GM12892 (cell line): ENCODE results near the gene C5.
"Not testable (repeated sequence)": the region's sequence is repeated elsewhere in the genome, so short reads cannot be mapped to it uniquely, and the experiment has no call there.

Source experiments
- DNase-seq: peaks from one replicate; pipeline ENCODE4 v3.0.0; 2011; ENCODE audit not compliant: insufficient read length
- FAIRE-seq: peaks from 2 replicates; lab custom pipeline; 2011; peaks lifted over from hg19 to GRCh38; lab: Jason Lieb, UNC
- POLR2A ChIP-seq: IDR thresholded peaks from 2 replicates; pipeline ENCODE4 v1.6.1; 2011; ENCODE audit warnings: low read depth, low read length, control low read depth
- POLR2AphosphoS5 ChIP-seq: IDR thresholded peaks from 2 replicates; pipeline ENCODE4 v1.6.1; 2011; ENCODE audit warnings: low read depth, low read length, control low read depth
- TAF1 ChIP-seq: IDR thresholded peaks from 2 replicates; pipeline ENCODE4 v1.6.1; 2011; ENCODE audit warnings: low read depth, mild to moderate bottlenecking, control low read depth, low read length, borderline replicate concordance

Gene C5

DNA sequence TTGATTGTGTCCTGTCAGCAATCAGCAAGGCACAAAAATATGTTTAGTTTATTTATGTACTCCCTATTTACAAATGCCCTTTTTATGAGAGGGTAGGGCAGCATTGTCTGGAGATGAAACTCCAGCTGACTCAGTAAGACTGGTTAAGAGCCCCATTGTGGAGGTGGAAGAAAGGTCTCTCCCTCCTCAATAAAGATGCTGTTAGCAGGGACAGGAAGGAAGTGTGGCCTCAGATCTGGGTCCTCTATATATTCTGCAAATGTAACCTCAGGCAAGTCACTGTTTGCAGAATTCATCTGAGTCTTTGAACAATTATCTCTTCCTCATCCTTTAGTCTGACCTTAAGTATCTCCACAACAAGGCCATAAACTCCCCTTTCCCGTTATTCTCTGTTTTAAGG, 75.2 kb downstream of the C5 start:
- DNase-seq = no peak
- FAIRE-seq = no peak
- TF ChIP-seq TAF1 (no peak), POLR2AphosphoS5 (no peak), POLR2A (no peak)

DNA sequence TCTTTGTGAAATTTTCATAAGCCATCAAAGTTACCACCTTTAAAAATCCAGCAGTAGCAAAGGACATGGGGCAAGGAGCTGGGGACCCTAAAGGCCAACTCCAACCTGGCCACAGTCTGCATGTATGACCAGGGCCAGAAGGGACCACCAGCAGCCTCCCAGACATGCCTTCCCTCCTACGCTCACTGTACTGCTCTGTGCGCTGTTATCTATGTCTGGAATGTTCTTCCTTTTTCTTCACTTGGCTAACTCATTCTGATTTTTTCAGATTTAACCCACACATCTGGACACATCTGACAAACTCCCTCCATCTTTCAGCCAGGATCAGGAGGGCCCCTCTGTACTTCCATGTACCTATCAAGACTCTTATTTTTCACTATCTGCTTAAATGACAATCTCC, 75.9 kb downstream of the C5 start:
- no peak for TF ChIP-seq TAF1
- no peak for TF ChIP-seq POLR2AphosphoS5
- TF ChIP-seq POLR2A = no peak
- FAIRE-seq (no peak), DNase-seq (no peak)

DNA sequence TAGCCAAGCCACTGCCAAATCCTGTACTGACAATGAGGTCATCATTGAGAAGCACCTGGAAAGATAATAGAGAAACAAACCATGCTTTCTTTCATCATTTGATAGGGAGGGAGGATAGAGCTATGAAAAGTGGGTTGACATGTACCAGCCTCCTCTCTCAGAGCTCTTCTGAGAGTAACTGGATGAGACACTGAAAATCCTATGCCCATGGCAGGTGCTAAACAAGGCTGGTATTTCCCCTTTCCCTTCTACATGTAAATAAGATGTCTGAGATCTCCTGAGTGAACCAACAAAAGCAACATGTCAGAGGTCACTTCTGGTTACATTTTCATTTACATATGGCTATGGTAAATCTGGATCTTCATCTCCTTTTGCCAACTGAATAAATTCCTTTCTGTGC, 78.1 kb downstream of the C5 start:
- FAIRE-seq (no peak), DNase-seq (no peak)
- TF ChIP-seq POLR2AphosphoS5 = no peak
- no peak for TF ChIP-seq TAF1
- no peak for TF ChIP-seq POLR2A

DNA sequence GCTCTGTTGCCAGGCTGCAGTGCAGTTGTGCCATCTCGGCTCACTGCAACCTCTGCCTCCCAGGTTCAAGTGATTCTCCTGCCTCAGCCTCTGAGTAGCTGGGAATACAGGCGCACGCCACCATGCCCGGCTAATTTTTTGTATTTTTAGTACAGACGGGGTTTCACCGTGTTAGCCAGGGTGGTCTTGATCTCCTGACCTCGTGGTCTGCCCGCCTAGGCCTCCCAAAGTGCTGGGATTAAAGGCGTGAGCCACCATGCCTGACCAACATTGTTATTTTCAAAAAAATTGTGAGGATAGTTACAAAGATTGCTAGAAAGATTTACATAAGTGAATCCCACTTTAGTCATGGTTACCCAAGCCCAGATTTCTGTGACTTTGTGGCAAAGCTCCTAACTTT, 78.6 kb downstream of the C5 start:
- not testable (repeated sequence) for FAIRE-seq, DNase-seq

DNA sequence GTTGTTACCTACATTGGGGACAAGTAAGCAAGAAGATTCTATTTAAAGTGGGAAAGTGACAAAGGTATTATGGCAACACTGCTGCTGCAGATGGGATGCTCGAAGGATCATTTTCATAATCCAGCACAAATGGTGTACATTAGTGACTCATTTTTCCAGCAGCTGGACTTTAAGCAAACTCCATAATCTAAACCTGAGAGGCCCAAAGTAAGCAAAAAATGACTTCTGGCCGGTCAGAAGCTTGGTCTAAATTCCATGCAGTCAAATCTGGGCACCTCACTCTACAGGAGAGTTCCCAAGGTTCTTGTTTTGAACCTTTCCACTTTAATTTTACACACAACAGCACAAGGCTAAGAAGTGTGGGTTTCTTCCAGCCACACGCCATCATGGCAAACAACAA, 79.8 kb downstream of the C5 start:
- TF ChIP-seq POLR2AphosphoS5 = no peak
- no peak for TF ChIP-seq TAF1
- TF ChIP-seq POLR2A = no peak
- FAIRE-seq (no peak), DNase-seq (no peak)

DNA sequence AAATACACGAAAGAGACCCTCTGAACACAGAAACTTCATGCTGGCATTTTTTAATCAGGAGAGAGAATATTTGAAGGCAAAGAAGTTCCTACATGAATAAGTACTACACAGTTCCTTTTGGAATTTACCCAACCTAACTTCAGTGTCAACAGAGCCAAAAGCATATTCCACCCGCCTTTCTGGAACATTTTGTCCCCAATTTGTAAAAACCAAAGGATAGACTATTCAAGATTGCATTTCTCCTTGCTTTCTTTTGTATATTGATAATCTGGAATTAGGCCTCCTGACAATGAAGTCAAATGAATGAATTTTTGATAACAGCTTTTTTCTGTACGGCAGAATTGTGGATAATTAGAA, 84.1 kb downstream of the C5 start:
- no peak for TF ChIP-seq POLR2AphosphoS5
- TF ChIP-seq POLR2A = no peak
- TF ChIP-seq TAF1 = no peak
- DNase-seq (no peak), FAIRE-seq (no peak)

DNA sequence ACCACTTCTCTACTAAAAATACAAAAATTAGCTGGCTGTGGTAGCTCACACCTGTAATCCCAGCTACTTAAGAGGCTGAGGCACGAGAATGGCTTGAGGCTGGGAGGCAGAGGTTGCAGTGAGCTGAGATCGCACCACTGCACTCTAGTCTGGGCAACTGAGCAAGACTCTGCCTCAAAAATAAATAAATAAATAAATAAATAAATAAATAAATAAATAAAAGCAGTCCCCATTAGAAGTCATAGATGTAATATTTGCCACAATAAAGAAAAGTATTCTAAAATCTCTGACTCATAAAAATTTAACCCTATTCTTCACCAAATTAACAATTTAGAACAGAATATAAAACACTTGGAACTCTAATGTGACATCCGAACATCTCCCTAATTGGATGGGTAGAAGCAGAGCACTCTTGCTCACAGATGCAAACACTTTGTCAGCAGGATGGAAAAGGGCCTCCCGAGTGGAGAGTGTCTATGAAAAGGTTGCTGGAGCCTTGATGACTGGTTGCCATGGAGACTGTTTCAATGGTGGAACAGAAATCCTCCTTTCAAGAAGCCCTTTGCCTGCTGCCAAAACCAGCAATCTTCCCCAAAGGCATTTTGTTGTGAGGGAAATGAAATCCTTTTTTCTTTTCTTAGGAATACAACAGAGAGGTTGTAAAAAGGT, 84.6 kb downstream of the C5 start:
- no peak for FAIRE-seq

DNA sequence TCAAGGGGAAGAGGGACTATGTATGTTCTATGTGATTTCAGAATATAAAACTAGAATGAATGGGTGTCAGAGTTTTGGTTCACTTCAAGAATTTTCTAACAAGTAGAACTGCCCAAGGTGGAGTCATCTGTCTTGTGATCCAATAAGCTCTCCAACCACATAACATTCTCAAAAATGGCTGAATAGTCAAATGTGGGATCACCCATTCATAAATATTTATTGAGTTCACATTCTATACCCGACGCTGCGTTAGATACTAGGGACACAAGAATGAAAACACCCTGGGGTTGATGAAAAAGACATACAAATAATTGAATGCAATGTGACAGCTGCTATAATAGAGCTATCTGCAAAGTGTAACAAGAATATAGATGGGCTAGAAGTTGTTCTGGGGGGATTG, 88.1 kb downstream of the C5 start:
- TF ChIP-seq POLR2A = no peak
- no peak for TF ChIP-seq POLR2AphosphoS5
- no peak for TF ChIP-seq TAF1
- no peak for FAIRE-seq

More for the DNA sequence above, 84.6 kb downstream of the C5 start:
- DNase-seq = no peak
- TF ChIP-seq TAF1 = no peak
- TF ChIP-seq POLR2AphosphoS5 = no peak
- TF ChIP-seq POLR2A = no peak

DNA sequence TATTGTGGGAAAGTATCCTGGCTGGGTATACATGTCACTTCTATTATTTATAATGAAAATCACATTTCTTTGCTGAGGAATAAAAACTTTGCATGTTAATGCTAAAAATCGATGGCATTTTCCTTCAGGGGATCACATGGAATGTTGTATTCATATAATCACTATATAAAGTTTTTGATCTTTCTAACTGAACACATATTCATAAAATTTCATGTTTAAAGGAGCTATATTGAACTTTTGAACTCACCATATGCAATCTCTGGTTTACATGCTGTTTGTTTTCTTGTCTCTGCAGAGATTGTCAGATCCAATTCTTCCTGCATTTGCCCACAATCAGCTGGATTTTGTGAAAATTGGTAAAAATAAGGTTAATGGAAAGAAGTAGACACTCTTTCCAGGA, 90.1 kb downstream of the C5 start:
- FAIRE-seq = no peak
- TF ChIP-seq POLR2AphosphoS5 = no peak

More for the DNA sequence above, 88.1 kb downstream of the C5 start:
- no peak for DNase-seq

DNA sequence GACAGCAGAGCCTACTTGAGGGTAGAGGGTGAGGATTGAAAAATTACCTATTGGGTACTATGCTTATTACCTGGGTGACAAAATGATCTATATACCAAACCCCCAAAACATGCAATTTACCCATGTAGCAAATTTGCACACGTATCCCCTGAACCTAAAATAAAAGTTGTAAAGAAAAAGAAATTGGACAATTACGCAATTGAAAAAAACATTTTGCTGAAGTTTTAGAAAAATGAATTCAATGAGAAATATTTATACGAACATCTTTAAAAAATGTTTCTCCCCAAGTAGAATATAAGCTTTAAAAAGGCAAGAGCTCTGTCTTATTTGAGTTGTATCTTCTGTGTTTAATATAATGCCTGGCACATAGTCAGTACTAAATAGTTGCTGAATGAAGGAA, 93.2 kb downstream of the C5 start:
- TF ChIP-seq POLR2AphosphoS5 = no peak
- TF ChIP-seq POLR2A = no peak
- TF ChIP-seq TAF1 = no peak
- DNase-seq (no peak), FAIRE-seq (no peak)

More for the DNA sequence above, 90.1 kb downstream of the C5 start:
- DNase-seq = no peak

DNA sequence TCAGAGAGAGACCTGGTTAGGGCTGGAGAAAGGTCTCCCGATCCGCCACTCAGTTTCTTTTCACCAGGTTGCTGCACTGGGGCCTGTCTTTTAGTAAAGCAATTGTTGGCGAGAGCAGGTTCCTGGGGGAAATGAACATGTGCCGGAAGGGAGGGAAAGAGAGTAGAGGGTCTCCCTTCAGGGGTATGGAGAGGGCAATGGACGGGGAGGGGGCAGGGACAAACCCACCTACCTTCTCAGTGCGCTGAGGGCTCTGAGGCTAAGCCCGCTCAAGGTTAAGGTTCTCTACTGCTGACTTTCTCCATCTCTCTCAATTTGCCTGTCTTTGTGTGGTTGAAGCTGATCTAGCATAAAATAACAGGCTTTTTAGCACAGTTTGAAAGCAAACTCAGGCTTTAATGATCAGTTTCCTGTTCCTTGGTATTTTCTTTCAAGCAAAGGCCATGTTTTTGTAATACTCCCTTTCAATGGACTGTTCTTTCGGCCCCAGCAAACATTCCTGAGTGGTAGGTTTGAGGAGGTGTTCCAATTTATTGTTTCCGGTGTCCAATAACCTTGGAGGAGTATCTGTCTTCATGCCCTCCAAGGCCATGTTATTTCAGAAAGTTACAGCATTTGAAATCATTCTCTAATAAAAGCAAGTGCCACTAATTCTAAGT, 98.0 kb downstream of the C5 start:
- no peak for DNase-seq
- TF ChIP-seq POLR2AphosphoS5 = no peak
- TF ChIP-seq POLR2A = no peak
- no peak for TF ChIP-seq TAF1
- FAIRE-seq = no peak
